Measurements from ENCODE around the gene EDN1.
A peak's percentile ranks its signal among the peaks of the same experiment; 100 is the strongest.

EDN1 gene

DNA sequence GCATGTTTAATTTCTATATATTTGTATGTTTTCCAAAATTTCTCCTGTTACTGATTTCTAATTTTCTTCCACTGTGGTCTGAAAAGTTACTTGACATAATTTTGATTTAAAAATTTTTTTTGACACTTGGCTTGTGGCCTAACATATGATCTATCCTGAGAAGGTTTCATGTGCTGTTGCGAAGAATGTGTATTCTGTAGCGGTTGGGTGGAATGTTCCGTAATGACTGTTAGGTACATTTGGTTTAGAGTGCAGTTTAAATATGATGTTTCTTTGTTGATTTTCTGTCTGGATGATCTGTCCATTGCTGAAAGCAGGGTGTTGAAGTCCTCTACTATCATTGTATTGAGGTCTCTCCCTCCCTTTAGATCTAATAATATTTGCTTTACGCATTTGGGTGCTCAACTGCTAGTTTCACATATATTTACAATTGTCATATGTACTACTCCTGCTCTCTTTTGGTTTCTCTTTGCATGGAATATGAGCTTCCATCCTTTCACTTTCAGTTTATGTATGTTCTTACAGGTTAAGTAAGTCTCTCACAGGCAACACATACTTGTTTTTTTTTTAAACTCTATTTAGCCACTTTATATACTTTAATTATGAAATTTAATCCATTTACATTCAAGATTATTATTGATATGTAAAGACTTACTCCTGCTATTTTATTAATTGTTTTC lies 19.5 kb upstream of the EDN1 start:
- no peak for DNase-seq

DNA sequence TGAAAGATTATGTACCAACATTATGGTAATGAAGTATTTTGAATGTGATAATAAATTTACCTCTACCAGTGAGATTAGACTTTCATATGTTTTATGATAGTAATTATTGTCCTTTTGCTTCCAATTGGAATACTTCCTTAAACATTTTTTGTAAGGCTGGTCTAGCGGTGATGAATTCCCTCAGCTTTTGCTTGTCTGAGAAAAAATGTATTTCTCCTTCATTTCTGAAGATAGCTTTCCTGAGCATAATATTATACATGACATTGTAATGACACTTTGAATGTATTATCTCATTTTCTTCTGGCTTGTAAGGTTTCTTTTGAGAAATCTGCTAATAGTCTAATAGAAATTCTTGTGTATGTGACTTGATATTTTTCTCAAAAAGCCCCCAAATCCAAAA lies 18.6 kb upstream of the EDN1 start:
- no peak for DNase-seq

DNA sequence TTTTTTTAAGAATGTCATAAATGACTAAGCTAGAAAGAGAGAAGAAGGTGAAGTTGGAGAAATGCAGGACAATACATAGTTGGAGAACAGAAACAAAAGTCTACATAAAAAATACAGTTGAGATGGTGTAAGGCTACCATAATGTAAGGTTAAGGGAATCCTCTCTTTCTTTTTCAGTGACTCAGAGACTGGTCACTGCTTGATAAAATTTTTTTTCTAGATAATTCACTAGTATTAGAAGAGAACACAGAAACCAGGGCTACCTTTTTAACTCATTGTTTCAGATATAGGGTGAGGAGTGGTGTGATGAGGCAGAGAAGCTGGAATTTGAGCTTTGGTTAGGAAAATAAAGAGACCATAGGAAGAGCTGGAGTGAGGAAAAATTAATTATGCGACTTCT lies 18.2 kb upstream of the EDN1 start:
- no peak for DNase-seq

DNA sequence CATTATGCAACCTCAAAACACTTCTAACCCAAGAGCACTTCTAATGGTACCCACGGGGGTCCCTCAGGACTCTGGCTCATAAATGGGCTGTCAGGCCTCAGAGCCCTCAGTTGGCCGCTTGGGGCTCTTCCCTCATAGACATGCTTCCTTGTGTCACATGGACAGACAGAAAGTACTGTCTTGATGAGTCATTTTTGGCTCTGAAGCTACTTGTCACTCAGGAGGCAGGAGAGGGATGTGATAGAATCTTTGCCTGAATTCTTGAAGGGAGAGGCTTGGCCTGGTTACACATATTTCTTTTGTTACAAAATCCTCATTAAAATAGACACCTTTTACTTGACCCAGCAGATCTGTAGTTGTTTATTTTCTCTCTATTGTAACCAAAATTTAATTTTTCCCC lies 15.1 kb upstream of the EDN1 start:
- DNase-seq: no peak

DNA sequence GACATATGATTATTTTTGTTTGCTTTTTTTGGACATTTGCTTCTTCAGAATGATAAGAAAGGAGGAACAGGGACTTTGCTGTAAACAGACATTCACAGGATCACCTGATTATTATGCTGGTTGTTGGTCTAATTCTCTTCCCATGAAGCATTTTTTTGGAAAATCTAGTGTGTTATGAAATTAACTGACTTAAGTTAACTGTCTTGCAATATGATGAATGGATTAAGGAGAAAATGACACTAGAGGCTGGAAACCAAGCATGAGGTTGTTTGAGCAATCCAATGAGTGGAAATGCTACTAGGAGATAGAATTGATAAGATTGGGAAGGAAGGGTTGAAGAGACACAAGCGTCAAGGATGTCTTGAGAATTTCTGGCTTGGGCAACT lies 13.2 kb upstream of the EDN1 start:
- DNase-seq: no peak

DNA sequence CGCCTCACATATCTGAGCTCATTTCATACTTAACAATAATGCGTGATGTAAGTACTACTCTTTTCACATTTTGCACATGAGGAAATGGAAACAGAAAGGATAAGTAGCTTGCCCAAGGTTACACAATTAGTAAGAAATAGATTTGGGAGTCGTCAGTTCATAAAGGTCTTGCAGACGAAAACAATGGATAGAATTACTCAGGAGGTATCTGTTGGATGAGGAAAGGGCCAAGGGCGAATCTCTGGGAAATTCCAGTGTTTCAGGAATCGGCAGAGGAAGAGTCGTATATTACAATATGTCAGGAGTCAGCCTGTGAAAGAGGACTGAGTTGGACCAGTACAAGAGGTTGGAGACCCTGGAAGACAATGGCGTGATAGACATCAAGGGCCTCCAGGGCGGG lies 12.8 kb upstream of the EDN1 start:
- DNase-seq: no peak

DNA sequence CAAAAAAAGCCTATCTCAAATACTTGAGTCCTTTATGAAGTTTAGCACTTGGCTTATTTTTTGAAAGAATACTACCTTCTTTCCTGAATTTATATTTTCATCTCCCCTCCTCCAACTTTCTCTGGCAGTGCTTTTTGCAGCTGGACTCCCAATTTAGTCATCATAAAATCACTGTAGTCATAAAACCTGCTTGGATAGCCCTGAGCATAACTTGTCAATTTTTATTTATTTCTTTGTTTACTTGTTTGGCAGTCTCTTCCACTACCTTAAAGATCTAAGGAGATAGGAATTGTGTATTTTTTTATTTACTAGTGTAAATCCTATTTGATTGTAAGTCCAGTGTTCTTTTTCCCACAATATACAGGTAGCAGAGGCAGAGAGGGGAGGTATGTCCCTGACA lies 11.2 kb upstream of the EDN1 start:
- no peak for DNase-seq

DNA sequence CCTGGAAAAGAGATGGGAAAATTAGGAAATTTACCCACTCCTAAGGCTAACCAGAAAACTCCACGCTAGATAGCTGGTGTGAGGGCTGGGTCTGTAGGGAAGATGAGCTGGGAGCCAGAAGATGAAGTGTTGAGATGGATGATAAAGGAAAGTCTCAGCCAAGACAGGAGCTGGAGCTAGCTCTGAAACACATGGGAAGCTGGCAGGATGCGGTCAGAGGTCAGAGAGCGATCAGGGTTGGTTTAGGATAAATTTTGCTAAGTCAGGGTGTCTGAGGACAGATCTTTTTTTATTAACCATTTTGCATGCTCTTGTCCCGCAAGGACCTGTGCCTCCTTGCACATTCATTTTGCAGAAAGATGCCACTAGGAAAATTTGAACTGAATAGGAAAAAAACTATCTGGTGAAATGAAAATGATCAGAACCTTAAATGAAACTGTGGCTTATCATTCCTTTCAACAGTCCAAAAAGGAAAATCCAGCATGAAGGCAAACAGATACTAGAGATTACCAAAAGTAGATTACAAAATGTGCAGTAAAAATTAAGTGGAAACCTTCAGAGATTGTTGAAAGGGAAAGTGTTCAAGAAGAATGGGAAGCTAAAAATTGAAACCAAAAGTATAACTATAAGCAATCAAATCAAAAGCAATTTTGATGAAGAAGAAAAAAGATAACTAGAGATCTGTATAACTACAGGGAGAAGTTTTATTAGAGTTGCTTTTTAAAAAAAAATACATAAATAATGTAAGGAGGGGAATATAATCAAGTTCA lies 10.7 kb upstream of the EDN1 start:
- no peak for DNase-seq

DNA sequence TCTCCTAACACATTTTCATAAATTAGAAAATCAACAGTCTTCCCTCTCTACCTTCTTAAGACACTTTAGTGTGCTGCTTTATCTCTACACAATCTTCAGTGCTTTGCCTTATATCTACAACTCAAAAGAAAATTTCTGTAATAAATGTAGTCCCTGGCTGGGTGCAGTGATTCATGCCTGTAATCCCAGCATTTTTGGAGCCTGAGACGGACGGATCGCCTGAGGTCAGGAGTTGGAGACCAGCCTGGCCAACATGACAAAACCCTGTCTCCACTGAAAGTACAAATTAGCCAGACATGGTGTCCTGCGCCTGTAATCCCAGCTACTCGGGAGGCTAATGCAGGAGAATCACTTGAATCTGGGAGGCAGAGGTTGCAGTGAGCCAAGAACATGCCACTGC lies 9.7 kb upstream of the EDN1 start:
- DNase-seq: no peak

DNA sequence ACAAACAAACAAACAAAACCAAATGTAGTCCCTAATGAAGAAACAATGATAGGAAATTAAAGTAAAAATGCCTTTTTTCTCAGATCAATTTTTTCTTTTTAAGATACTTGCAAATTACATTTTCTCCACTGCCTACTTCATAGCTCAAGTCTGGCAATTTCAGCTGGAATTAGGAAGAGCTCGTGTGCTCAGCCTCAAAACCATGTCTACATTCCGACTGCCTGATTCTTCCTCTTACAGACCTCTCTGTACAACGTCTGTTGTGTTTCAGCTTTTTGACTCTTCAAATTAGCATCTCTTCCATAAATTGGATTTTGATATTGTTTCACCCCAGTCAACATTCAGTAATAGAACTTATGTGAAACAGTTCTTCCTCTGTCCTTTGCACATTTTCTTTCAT lies 9.3 kb upstream of the EDN1 start:
- DNase-seq: no peak

DNA sequence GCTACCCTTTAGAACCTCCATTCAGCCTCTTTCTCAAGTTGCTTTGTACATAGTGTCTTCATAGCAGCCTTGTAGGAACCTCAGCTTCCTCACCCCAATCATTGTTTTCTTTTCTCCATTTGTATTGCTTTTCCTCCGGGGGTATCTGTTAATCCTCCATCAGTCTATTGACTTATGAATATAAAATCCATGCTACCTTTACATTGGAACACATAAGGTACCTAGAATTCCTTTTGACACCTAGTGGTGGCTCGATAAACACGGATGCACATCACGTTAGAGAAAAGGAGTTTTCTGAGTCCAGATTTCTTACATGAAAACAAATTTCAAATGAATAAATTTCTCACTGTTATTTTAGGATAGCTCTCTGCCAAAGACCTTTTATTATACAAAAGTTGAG lies 6.3 kb upstream of the EDN1 start:
- DNase-seq: no peak

DNA sequence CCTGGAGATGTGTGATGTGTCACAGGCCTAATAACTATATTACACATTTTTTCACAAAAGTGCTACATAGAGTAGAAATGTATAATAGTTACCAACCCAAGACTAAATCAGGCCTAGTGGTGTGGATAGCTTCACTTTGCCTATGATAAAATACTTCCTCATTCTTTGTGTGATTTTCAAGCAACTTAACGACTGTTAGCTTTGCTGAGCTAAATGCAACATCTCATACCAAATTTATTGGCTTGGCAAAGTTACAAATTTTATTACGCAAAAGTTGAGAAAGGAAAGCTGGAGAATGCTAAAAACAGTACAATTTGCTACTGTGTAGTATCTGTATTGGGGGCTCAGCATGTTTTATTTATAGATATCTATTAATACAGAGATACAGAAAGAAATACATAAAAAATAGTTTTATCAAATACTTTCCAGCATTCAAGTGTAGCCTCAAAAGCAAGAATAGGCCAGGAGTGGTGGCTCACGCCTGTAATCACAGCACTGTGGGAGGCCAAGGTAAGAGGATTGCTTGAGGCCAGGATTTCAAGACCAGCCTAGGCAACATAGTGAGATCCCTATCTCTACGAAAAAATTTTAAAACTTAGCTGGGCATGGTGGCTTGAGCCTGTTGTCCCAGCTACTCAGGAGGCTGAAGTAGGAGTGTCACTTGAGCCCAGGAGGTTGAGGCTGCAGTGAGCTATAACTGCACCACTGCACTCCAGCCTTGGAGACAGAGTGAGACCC lies 3.6 kb upstream of the EDN1 start:
- no peak for DNase-seq

DNA sequence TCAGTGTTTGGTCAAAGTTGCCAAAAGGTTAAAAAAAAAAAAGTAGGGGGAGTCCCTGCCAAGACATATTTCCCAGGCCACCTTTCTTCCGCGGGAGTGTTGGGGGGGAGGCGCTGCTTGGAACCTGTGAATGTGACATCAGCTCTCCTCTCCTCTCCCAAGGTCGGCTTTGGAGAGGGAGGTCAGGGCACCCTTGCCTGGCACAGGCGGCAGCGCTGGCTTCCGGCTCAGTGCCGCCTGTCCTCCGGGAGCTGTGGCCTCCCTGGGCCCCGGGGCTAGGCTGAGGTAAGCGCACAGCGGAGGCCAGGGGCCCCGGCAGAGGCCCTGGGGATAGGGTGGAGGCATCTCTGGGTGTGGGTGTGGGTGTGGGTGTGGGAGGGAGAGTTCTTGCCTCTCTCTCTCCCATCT lies 1.9 kb upstream of the EDN1 start:
- no peak for DNase-seq

DNA sequence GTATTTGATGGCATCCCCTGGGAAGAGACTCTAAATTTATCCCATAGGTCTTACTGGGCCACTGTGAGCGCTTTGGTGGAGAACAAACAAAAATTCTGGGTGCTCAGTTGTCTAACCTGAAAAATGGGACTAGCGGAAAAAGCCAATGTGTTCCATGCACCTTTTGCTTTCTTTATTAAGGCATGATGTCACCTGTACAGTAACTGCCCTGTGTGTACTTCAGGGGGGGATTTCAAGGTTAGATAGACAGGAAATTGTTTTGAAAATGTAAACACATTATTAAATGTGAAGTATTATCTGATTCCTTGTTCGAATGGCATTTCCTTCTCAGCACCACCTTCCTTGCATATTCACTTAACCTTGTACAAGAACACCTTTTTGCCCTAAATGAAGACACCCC lies 1.2 kb upstream of the EDN1 start:
- no peak for DNase-seq

DNA sequence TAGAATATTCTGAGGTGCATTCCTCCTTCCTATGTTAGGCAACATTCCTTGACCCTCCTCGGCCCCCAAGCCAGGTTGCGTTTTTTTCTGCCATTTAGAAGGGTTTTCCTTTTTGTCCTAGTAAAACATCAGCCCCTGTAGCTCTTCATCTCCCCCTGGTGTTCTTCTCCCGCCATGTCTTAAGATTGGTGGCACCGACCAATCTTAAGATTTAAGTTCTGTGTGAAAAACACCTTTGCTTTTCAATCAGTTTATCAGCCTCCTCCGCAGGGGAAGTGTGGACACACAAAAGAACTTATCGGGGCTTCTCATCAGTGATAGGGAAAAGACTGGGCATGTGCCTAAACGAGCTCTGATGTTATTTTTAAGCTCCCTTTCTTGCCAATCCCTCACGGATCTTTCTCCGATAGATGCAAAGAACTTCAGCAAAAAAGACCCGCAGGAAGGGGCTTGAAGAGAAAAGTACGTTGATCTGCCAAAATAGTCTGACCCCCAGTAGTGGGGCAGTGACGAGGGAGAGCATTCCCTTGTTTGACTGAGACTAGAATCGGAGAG lies 719 bp upstream of the EDN1 start:
- peak; percentile 23 to 27 for DNase-seq

DNA sequence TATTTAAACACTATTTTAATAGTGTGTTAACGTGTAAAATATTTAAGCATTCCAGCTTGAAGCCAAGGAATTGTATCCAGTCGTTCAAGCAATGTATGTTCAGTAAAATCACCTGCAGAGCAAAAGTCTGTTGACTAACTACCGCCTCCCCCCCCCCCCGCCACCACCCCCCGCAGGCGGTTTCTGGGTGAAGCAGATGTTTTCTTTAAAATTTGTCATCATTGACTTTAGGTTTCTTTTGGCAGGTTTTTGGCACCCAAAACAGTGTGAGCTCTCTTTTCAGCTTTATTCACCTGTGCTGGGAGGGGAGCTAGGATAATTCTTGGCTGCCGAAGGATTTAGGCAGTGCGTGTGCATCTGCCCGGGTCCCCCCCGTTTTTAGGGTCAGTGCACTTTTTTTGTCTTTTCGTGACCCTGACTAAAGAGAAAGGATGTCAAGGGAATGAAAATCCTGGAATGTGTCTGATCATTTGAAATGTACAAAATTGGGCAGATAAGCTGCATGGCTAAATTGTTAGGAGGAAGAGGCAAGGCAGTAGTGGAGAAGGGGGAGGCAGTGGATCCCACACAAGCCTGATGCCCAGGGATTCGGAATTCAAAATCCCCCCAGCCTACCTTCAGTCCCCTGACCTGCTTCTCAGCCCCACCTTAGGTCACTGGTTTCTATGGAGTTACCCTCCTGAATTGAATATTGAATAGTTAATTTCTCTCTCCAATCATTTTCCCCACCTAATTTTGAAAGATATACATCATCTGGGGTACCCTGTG lies 1.1 kb downstream of the EDN1 start:
- DNase-seq: no peak

DNA sequence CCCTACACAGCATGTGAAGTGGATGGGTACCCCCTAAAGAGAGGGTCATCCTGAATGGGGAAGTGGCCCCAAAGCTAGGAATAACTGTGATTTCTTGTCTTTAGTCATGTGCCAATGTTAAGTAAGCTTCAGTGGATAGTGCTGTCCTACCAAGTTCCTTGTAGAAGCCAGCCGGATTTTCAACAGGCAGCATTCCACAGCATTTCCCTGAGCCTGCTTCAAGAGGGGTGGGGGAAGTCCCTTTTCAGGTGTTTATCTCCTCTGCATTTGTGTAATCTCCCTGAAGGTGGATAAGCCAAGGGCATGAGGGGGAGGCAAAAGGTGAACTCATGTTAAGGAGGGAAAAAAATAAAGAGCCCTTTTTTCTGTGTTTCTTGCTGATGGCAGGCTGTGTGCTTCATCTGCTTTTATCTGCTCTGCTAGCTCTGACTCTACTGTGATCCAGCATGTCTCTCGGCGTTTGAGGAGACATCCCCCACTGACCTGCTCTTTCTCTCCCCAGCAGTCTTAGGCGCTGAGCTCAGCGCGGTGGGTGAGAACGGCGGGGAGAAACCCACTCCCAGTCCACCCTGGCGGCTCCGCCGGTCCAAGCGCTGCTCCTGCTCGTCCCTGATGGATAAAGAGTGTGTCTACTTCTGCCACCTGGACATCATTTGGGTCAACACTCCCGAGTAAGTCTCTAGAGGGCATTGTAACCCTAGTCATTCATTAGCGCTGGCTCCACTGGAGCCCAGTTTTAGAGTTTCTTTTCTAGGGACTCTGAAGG lies 1.9 kb downstream of the EDN1 start:
- no peak for DNase-seq

DNA sequence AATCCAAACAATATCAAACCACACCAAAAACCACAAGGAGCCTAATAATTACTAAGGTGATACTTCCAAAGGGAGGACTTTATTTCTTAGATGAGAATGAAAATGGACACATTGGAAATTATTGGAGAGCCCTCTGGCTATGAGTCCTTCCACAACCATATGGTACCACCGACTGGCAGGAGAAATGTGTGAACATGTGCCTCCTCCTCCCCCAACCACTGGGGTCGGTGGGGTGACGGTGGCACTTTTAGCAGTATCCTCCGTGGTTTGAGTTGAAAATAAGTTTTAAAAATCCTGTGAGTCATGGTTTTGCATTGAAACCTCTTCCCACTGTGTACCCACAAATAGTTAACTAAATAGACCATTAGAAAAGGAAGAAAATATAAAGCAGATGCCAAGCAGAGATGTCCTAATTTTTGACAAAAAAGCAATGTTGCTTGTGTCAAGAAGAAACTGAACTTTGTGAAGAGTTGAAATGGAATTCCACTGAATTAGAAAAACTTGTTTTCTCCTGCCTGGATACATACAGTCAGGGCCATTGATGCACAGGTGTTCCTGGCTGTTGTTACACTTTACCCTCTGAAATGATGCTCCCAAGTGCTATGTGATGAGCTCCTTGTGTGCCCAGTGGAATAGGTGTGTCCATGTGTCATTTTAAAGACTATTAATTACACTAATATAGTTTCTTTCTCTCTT lies 3.2 kb downstream of the EDN1 start:
- no peak for DNase-seq

DNA sequence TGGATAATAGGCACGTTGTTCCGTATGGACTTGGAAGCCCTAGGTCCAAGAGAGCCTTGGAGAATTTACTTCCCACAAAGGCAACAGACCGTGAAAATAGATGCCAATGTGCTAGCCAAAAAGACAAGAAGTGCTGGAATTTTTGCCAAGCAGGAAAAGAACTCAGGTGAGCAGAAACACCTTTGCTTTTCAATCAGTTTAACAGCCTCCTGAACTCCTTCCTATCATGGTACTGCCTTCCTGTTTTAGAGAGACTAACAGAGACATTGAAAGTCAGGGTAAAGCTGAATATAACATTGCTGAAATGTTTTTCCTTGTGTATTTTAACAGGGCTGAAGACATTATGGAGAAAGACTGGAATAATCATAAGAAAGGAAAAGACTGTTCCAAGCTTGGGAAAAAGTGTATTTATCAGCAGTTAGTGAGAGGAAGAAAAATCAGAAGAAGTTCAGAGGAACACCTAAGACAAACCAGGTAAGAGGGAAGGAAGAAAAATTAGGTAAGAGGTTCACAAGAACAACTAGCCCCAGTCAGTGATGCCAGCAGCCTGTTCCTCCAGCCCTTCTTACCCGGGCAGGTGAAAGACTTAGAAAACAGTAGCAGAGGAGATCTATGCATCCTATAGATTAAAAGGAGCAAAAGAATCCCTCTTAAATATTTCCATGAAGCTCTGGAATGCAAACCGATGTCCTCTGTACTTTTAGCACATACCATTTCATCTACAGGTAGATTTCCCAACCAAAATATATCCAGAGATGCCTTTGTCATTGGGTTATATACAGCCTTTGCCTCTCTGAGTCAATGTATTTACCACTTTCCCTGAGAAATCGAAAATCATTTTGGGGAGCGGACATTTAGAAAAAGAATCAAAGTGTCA lies 4.0 kb downstream of the EDN1 start:
- DNase-seq: no peak

DNA sequence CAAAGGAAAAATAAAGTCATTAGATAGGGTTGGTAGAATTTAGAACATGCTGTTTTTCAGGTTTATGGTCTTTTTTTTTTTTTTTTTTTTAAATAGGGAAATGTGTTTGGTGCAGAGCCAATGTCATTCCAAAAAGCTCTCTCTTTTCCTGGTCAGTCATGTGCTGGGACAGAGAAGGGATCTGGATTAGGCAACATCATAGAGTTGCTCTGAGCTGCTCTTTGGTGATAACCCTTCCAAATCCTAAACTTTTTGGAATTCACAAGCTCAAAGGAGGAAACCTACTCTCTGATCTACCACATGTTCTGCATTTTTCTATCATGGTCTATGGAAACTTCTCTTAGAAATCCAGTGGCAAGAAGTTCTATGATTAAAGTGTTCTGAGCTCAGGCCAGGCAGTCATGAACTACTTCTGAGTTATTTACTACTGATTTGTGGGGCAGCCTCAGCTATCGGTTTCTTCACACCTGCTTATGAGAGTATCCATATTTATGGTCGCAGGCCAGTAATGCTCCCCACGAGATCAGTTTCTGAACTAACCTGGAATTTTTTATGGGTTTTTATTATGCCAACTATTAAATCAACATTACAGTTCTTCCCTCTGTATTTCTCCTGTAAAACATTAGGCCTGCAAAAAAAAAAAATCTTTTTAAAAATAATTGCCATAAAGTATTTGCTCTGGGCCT lies 4.8 kb downstream of the EDN1 start:
- DNase-seq: no peak

Measured in activated CD4-positive, alpha-beta T cell treated with anti-CD3 and anti-CD28 coated beads, Interleukin-2, amount 50 U/mL, for 4 hours (primary cell).